ENCODE measurements around the gene RNF213. TPM values are rescaled to one million over a fixed set of nuclear protein-coding genes. Genes with fewer than 3 reads are reported as not detected.

The RNF213 gene
- total RNA-seq, 2 donors from 2014 or later = 150 to 174 TPM

DNA sequence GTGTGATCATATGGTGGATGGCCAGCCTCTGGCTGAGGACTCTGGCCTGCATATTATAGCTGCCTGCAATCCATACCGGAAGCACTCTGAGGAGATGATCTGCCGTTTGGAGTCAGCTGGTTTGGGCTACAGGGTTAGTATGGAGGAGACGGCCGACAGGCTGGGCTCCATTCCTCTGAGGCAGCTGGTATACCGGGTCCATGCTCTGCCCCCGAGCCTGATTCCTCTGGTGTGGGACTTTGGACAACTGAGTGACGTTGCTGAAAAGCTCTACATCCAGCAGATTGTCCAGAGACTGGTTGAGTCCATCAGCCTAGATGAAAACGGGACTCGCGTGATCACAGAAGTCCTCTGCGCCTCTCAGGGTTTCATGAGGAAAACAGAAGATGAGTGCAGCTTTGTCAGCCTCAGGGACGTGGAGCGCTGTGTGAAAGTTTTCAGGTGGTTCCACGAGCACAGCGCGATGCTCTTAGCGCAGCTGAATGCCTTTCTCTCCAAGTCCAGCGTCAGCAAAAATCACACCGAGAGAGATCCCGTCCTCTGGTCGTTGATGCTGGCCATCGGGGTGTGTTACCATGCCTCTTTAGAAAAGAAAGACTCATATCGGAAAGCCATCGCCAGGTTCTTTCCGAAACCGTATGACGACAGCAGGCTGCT, 85.3 kb downstream of the RNF213 start:
- DNase-seq (ENCODE audit: low spot score) = no peak
- Histone ChIP-seq H3K4me1 (ENCODE audit: control insufficient read depth in 1 of 2, low read depth in 2 of 2) (no peaks in the 10 kb centered on the region), H3K36me3 (peaks cover 88% of the 10 kb centered on the region)

DNA sequence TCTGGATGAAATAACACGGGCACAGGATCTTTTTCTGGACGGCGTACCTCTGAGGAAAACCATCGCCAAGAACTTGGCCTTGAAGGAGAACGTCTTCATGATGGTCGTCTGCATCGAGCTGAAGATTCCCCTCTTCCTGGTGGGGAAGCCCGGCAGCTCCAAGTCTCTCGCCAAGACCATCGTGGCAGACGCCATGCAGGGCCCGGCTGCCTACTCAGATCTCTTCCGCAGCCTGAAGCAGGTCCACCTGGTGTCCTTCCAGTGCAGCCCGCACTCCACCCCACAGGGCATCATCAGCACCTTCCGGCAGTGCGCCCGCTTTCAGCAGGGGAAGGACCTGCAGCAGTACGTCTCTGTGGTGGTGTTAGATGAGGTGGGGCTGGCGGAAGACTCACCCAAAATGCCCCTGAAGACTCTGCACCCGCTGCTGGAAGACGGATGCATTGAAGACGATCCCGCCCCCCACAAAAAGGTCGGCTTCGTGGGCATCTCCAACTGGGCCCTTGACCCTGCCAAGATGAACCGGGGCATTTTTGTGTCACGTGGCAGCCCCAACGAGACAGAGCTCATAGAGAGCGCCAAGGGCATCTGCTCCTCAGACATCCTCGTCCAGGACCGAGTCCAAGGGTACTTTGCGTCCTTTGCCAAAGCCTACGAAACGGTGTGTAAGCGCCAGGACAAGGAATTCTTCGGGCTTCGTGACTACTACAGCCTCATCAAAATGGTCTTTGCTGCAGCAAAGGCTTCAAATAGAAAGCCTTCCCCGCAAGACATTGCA, 86.0 kb downstream of the RNF213 start:
- Histone ChIP-seq H3K4me3 (no peak overlapping the region), H3K27me3 (replicated peaks; ENCODE audit: insufficient read depth) (no peaks in the 10 kb centered on the region), H3K36me3 (peaks cover 86% of the 10 kb centered on the region), H3K27ac (no peak overlapping the region), H3K9me3 (no peaks in the 10 kb centered on the region), H3K4me1 (ENCODE audit: control insufficient read depth in 1 of 2, low read depth in 2 of 2) (no peaks in the 10 kb centered on the region)
- no peak for ATAC-seq (ENCODE audit: insufficient number of reproducible peaks, low FRiP score, low read depth)
- no peak for DNase-seq (ENCODE audit: low spot score)
- TF ChIP-seq, protein P1, sequence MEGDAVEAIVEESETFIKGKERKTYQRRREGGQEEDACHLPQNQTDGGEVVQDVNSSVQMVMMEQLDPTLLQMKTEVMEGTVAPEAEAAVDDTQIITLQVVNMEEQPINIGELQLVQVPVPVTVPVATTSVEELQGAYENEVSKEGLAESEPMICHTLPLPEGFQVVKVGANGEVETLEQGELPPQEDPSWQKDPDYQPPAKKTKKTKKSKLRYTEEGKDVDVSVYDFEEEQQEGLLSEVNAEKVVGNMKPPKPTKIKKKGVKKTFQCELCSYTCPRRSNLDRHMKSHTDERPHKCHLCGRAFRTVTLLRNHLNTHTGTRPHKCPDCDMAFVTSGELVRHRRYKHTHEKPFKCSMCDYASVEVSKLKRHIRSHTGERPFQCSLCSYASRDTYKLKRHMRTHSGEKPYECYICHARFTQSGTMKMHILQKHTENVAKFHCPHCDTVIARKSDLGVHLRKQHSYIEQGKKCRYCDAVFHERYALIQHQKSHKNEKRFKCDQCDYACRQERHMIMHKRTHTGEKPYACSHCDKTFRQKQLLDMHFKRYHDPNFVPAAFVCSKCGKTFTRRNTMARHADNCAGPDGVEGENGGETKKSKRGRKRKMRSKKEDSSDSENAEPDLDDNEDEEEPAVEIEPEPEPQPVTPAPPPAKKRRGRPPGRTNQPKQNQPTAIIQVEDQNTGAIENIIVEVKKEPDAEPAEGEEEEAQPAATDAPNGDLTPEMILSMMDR (IDR thresholded peaks at IDR 0.05) = no peak

More for the DNA sequence above, 85.3 kb downstream of the RNF213 start:
- ATAC-seq (ENCODE audit: insufficient number of reproducible peaks, low FRiP score, low read depth) = no peak
- TF ChIP-seq, protein P1 (IDR thresholded peaks at IDR 0.05) = no peak
- Histone ChIP-seq H3K27ac (no peak overlapping the region), H3K9me3 (no peaks in the 10 kb centered on the region), H3K4me3 (no peak overlapping the region), H3K27me3 (replicated peaks; ENCODE audit: insufficient read depth) (no peaks in the 10 kb centered on the region)

DNA sequence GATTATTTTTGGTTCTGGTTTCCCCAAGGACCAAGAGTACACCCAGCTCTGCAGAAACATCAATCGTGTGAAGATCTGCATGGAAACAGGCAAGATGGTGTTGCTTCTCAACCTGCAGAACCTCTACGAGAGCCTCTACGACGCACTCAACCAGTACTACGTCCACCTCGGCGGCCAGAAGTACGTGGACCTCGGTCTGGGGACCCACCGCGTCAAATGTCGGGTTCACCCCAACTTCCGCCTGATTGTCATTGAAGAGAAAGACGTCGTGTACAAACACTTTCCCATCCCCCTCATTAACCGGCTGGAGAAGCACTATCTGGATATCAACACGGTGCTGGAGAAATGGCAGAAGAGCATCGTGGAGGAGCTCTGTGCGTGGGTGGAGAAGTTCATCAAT, 86.9 kb downstream of the RNF213 start:
- Histone ChIP-seq H3K4me3 (no peak overlapping the region), H3K36me3 (peaks cover 88% of the 10 kb centered on the region), H3K27me3 (replicated peaks; ENCODE audit: insufficient read depth) (no peaks in the 10 kb centered on the region), H3K27ac (no peak overlapping the region), H3K9me3 (no peaks in the 10 kb centered on the region), H3K4me1 (ENCODE audit: control insufficient read depth in 1 of 2, low read depth in 2 of 2) (no peaks in the 10 kb centered on the region)
- ATAC-seq (ENCODE audit: insufficient number of reproducible peaks, low FRiP score, low read depth) (no peak), DNase-seq (ENCODE audit: low spot score) (no peak)
- TF ChIP-seq, protein P1 (IDR thresholded peaks at IDR 0.05) = no peak

DNA sequence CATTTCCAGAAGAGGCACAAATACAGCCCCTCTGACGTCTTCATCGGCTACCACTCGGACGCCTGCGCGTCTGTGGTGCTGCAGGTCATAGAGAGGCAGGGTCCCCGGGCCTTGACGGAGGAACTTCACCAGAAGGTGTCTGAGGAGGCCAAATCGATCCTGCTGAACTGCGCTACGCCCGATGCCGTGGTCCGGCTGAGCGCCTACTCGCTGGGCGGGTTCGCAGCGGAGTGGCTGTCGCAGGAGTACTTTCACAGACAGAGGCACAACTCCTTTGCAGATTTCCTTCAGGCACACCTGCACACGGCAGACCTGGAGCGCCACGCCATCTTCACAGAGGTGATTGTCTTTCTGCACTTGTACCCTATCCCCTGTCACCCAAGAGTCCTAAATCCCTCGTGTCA, 87.3 kb downstream of the RNF213 start:
- ATAC-seq (ENCODE audit: insufficient number of reproducible peaks, low FRiP score, low read depth) (no peak), DNase-seq (ENCODE audit: low spot score) (no peak)
- Histone ChIP-seq H3K9me3 (no peaks in the 10 kb centered on the region), H3K4me1 (ENCODE audit: control insufficient read depth in 1 of 2, low read depth in 2 of 2) (no peaks in the 10 kb centered on the region), H3K4me3 (no peak overlapping the region), H3K36me3 (peaks cover 89% of the 10 kb centered on the region), H3K27ac (no peak overlapping the region), H3K27me3 (replicated peaks; ENCODE audit: insufficient read depth) (no peaks in the 10 kb centered on the region)
- TF ChIP-seq, protein P1 (IDR thresholded peaks at IDR 0.05) = no peak

DNA sequence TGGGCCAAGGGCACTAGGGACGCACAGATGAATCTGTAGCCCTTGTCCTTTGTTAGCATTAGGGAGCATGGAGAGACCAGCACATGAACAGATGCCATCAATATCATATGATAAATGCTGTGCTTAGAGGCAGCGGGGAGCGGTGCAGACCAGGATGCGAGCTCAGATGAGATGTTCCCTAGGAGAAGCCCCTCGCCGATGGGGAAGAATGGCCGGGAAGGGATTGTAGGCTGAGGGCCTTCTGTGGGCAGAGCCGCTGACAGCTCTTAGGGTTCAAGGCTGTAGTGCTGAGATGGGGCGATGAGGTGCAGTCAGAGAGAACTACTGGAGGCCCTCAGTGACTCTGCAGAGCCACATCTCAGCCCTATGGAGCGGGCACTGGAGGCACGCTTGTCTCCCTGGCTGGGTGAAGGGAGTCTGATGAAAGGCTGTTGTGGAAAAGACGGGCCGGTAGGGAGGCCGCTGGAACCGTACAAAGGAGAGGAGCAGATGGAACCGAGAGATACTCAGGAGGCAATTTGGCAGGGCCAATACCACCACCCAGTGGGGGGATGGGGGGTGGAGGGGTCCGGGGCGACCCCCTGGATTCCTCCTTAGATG, 88.0 kb downstream of the RNF213 start:
- no peaks in the 10 kb centered on the region for H3K27me3 ChIP-seq (replicated peaks; ENCODE audit: insufficient read depth)
- DNase-seq (ENCODE audit: low spot score) (no peak), ATAC-seq (ENCODE audit: insufficient number of reproducible peaks, low FRiP score, low read depth) (no peak)
- H3K4me3 ChIP-seq = no peak overlapping the region
- TF ChIP-seq, protein P1 (IDR thresholded peaks at IDR 0.05) = no peak
- H3K27ac ChIP-seq = no peak overlapping the region
- H3K36me3 ChIP-seq = peaks cover 89% of the 10 kb centered on the region
- H3K4me1 ChIP-seq (ENCODE audit: control insufficient read depth in 1 of 2, low read depth in 2 of 2) = no peaks in the 10 kb centered on the region
- H3K9me3 ChIP-seq = no peaks in the 10 kb centered on the region
